ENCODE results near the gene SHF. TPM values are rescaled to one million over a fixed set of nuclear protein-coding genes. Genes with fewer than 3 reads are reported as not detected.

SHF gene
- total RNA-seq, 1 experiment from 2014 or later, result 42.9 TPM

- CTCF ChIA-PET, result no interaction called here
- TF ChIP-seq CTCF (conservative IDR thresholded peaks at IDR 0.05; ENCODE audit: low read depth, low read length) (no peak), EZH2 (IDR thresholded peaks at IDR 0.05; ENCODE audit: borderline replicate concordance, low read depth, low read length, poor library complexity, severe bottlenecking) (no peak)
- no peak for DNase-seq (ENCODE audit: low spot score)
- Histone ChIP-seq H3K36me3 (ENCODE audit: insufficient read depth, low read length, poor library complexity, severe bottlenecking) (no peaks in the 10 kb centered on the region), H3K4me1 (ENCODE audit: insufficient read depth, low read length, poor library complexity, severe bottlenecking) (no peaks in the 10 kb centered on the region), H3K27me3 (replicated peaks; ENCODE audit: insufficient read depth, low read depth, low read length, poor library complexity) (no peaks in the 10 kb centered on the region), H3K4me3 (ENCODE audit: low read depth, low read length, poor library complexity, severe bottlenecking) (no peak overlapping the region), H3K9me3 (ENCODE audit: low read depth, low read length, poor library complexity, severe bottlenecking) (no peaks in the 10 kb centered on the region), H3K27ac (ENCODE audit: low read depth, low read length, poor library complexity, severe bottlenecking) (no peak overlapping the region)
- intact Hi-C loops (cut with micrococcal nuclease; ENCODE audit: unreplicated experiment), result no loop called here
- BruUV-seq (replicated peaks), result no TSS peak
- POLR2A ChIA-PET (ENCODE audit: low non-redundant PET), result no interaction called here
Measured at GRCh38 chr15:45147606-45148005, 40.2 kb downstream of the SHF start.

DNA sequence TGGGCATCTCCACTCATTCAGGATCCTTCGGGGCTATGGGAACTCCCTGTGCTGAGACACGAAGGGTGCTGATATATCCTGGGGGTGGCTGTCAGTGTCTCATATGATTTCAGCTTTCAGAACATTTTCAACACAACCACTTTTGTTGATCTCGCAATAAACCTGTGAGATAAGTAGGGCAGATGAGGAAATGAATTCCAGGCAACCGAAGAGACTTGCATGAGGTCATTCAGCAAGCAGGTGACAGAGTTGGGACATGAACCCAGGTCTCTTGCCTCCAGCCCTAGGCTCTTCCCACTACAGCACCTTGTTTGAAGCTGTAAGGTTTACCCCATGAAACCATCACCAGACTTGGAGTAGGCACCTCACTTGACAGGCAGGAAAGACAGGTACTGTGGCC is 41.4 kb downstream of the SHF start:
- Histone ChIP-seq H3K4me1 (ENCODE audit: insufficient read depth, low read length, poor library complexity, severe bottlenecking) (no peaks in the 10 kb centered on the region), H3K36me3 (ENCODE audit: insufficient read depth, low read length, poor library complexity, severe bottlenecking) (no peaks in the 10 kb centered on the region), H3K27me3 (replicated peaks; ENCODE audit: insufficient read depth, low read depth, low read length, poor library complexity) (no peaks in the 10 kb centered on the region), H3K9me3 (ENCODE audit: low read depth, low read length, poor library complexity, severe bottlenecking) (no peaks in the 10 kb centered on the region), H3K27ac (ENCODE audit: low read depth, low read length, poor library complexity, severe bottlenecking) (no peak overlapping the region), H3K4me3 (ENCODE audit: low read depth, low read length, poor library complexity, severe bottlenecking) (no peak overlapping the region)
- TF ChIP-seq EZH2 (IDR thresholded peaks at IDR 0.05; ENCODE audit: borderline replicate concordance, low read depth, low read length, poor library complexity, severe bottlenecking), result no peak
- no peak for TF ChIP-seq CTCF (conservative IDR thresholded peaks at IDR 0.05; ENCODE audit: low read depth, low read length)
- no peak for DNase-seq (ENCODE audit: low spot score)
- no TSS peak for BruUV-seq (replicated peaks)
- ChIA-PET CTCF (interaction anchor here (1.4 kb wide), 1 partner anchor 28 kb away, joined by 3 read pairs; no protein-coding TSS in a partner anchor), POLR2A (ENCODE audit: low non-redundant PET) (no interaction called here)
- intact Hi-C loops (cut with micrococcal nuclease; ENCODE audit: unreplicated experiment), result no loop called here

DNA sequence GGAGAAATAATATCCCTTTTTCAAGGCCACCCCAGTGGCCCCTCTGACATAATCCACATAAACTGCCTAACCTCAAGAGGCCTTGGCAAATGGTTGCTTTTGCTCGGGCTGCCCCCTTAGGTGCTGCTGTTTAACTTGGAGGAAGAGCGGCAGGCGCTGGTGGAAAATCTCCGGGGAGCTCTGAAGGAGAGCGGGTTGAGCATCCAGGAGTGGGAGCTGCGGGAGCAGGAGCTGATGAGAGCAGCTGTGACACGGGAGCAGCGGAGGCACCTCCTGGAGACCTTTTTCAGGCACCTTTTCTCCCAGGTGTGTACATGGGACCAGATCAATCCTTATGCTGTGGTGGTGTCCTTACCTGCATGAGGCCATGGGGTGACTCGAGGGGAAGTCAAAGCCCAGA is 43.0 kb downstream of the SHF start:
- no peak for DNase-seq (ENCODE audit: low spot score)
- Histone ChIP-seq H3K27me3 (replicated peaks; ENCODE audit: insufficient read depth, low read depth, low read length, poor library complexity) (no peaks in the 10 kb centered on the region), H3K9me3 (ENCODE audit: low read depth, low read length, poor library complexity, severe bottlenecking) (no peaks in the 10 kb centered on the region), H3K4me3 (ENCODE audit: low read depth, low read length, poor library complexity, severe bottlenecking) (no peak overlapping the region), H3K36me3 (ENCODE audit: insufficient read depth, low read length, poor library complexity, severe bottlenecking) (no peaks in the 10 kb centered on the region), H3K4me1 (ENCODE audit: insufficient read depth, low read length, poor library complexity, severe bottlenecking) (no peaks in the 10 kb centered on the region), H3K27ac (ENCODE audit: low read depth, low read length, poor library complexity, severe bottlenecking) (no peak overlapping the region)
- ChIA-PET POLR2A (ENCODE audit: low non-redundant PET) (no interaction called here), CTCF (no interaction called here)
- TF ChIP-seq CTCF (conservative IDR thresholded peaks at IDR 0.05; ENCODE audit: low read depth, low read length) (no peak), EZH2 (IDR thresholded peaks at IDR 0.05; ENCODE audit: borderline replicate concordance, low read depth, low read length, poor library complexity, severe bottlenecking) (no peak)
- BruUV-seq (replicated peaks), result no TSS peak
- intact Hi-C loops (cut with micrococcal nuclease; ENCODE audit: unreplicated experiment), result no loop called here
